Mammary epithelial cell (primary cell): Measurements from ENCODE around the gene ANKRD62.
"Not testable (repeated sequence)": the region's sequence is repeated elsewhere in the genome, so short reads cannot be mapped to it uniquely, and the experiment has no call there.

Experiments
- CTCF ChIP-seq, 2 donors: IDR thresholded peaks in 1 of 2; conservative IDR thresholded peaks in 1 of 2; 2 replicates each; pipeline ENCODE4 v1.5.1; 2011 to 2012; ENCODE audit warnings: inconsistent platforms in 2 of 2, low read length in 2 of 2, mild to moderate bottlenecking in 2 of 2, control low read depth in 1 of 2, low read depth in 1 of 2; ENCODE audit not compliant: insufficient read depth in 1 of 2; ENCODE audit errors: extremely low read depth in 1 of 2
- EZH2 ChIP-seq: IDR thresholded peaks from 2 replicates; pipeline ENCODE4 v1.6.1; 2012; ENCODE audit warnings: low read length, inconsistent platforms, borderline replicate concordance

GRCh38 chr18:12071066-12071465 lies 22.6 kb upstream of the ANKRD62 start:
- not testable (repeated sequence) for TF ChIP-seq CTCF (conservative IDR thresholded peaks at IDR 0.05 in 1 of 2, IDR thresholded peaks at IDR 0.05 in 1 of 2; ENCODE audit: extremely low read depth in 1 of 2, insufficient read depth in 1 of 2, low read depth in 1 of 2, low read length in 2 of 2); EZH2
